SK-N-SH (cell line): ENCODE measurements around the gene MB21D2. TPM values are rescaled to one million over a fixed set of nuclear protein-coding genes. Genes with fewer than 3 reads are reported as not detected.

Source experiments
- CTCF ChIA-PET: fragments of 300-600, 350-600 bp; formaldehyde crosslinking; extraction: SDS; loops from one replicate; lab custom pipeline; 2021; lab: Yijun Ruan, JAX
- POLR2A ChIA-PET: fragments of 350-600 bp; sonication (Branson Sonifier 250); formaldehyde crosslinking; extraction: SDS; loops from one replicate; lab custom pipeline; 2020; ENCODE audit warnings: antibody characterized with exemption, inconsistent platforms; lab: Yijun Ruan, JAX
- DNase-seq: peaks from one replicate; pipeline ENCODE4 v3.0.0; 2012
- H2AFZ ChIP-seq: fragments of 200-600 bp; sonication (generic); 2 replicates; pipeline ENCODE4 v1.8.1; 2016; ENCODE audit warnings: antibody characterized with exemption, mild to moderate bottlenecking, low read depth
- H3F3A ChIP-seq: fragments of 200-600 bp; sonication (generic); replicated peaks from 2 replicates; pipeline ENCODE3; 2016; ENCODE audit warnings: antibody characterized with exemption, mild to moderate bottlenecking; ENCODE audit not compliant: insufficient read depth
- H3K27ac ChIP-seq, 2 experiments: fragments of 200-500 bp in 1 of 2; fragments of 200-600 bp in 1 of 2; sonication (Bioruptor generic) in 1 of 2; sonication (generic), shearing (Covaris generic) in 1 of 2; 2 replicates each; pipeline versions ENCODE4 v1.5.1 to v1.6.1; 2014 to 2016; ENCODE audit warnings: low read depth in 2 of 2, inconsistent platforms in 1 of 2, low read length in 1 of 2, mild to moderate bottlenecking in 1 of 2, mixed read lengths in 1 of 2
- H3K27me3 ChIP-seq: fragments of 200-600 bp; sonication (generic), shearing (Covaris generic); 2 replicates; pipeline ENCODE4 v1.6.1; 2016; ENCODE audit warnings: mixed run types; ENCODE audit not compliant: insufficient read depth
- H3K36me3 ChIP-seq, 2 experiments: fragments of 200-500 bp in 1 of 2; fragments of 200-600 bp in 1 of 2; sonication (Bioruptor generic) in 1 of 2; sonication (generic) in 1 of 2; replicated peaks in 1 of 2; 2 replicates each; pipeline versions ENCODE3 to v1.5.1; 2014 to 2016; ENCODE audit warnings: low read length in 1 of 2, mild to moderate bottlenecking in 1 of 2; ENCODE audit not compliant: insufficient read depth in 2 of 2, control insufficient read depth in 1 of 2
- H3K4me1 ChIP-seq, 2 experiments: fragments of 200-500 bp in 1 of 2; fragments of 200-600 bp in 1 of 2; sonication (Bioruptor generic) in 1 of 2; sonication (generic), shearing (Covaris generic) in 1 of 2; 2 replicates each; pipeline versions ENCODE4 v1.5.1 to v1.6.1; 2014 to 2016; ENCODE audit warnings: low read depth in 1 of 2, low read length in 1 of 2, mixed run types in 1 of 2; ENCODE audit not compliant: insufficient read depth in 2 of 2, control insufficient read depth in 1 of 2
- H3K4me2 ChIP-seq: fragments of 200-600 bp; sonication (generic), shearing (Covaris generic); 2 replicates; pipeline ENCODE4 v1.6.1; 2017; ENCODE audit warnings: mixed run types
- H3K4me3 ChIP-seq, 2 experiments: fragments of 200-500 bp in 1 of 2; fragments of 200-600 bp in 1 of 2; sonication (Bioruptor generic) in 1 of 2; sonication (generic), shearing (Covaris generic) in 1 of 2; 2 replicates each; pipeline versions ENCODE4 v1.5.1 to v1.8.1; 2014 to 2016; ENCODE audit warnings: low read depth in 2 of 2, inconsistent platforms in 1 of 2, low read length in 1 of 2, mild to moderate bottlenecking in 1 of 2, mixed read lengths in 1 of 2, moderate library complexity in 1 of 2
- H3K79me2 ChIP-seq: fragments of 200-600 bp; sonication (generic); 2 replicates; pipeline ENCODE4 v1.8.1; 2017; ENCODE audit warnings: mild to moderate bottlenecking; ENCODE audit not compliant: insufficient read depth
- H3K9ac ChIP-seq: fragments of 200-600 bp; sonication (generic); 2 replicates; pipeline ENCODE4 v1.6.1; 2017; ENCODE audit warnings: mixed run types
- H3K9me2 ChIP-seq: fragments of 200-600 bp; sonication (generic); 2 replicates; pipeline ENCODE4 v1.6.1; 2017; ENCODE audit warnings: mixed run types
- H3K9me3 ChIP-seq: fragments of 200-600 bp; sonication (generic); 2 replicates; pipeline ENCODE4 v1.6.1; 2017; ENCODE audit warnings: mixed run types, mild to moderate bottlenecking, moderate library complexity
- H4K20me1 ChIP-seq: fragments of 200-600 bp; sonication (generic); 2 replicates; pipeline ENCODE4 v1.6.1; 2017; ENCODE audit warnings: mild to moderate bottlenecking, mixed run types; ENCODE audit not compliant: insufficient read depth
- CTCF ChIP-seq: fragments of 200-600 bp; sonication (generic); IDR thresholded peaks from 2 replicates; pipeline ENCODE4 v1.6.1; 2017; ENCODE audit warnings: antibody characterized with exemption, mild to moderate bottlenecking, moderate library complexity
- EZH2phosphoT487 ChIP-seq: fragments of 200-600 bp; sonication (generic); IDR thresholded peaks from 2 replicates; pipeline ENCODE4 v1.6.1; 2017; ENCODE audit warnings: low read depth, mixed run types, mild to moderate bottlenecking, antibody characterized with exemption, moderate library complexity, borderline replicate concordance
- FOSL2 ChIP-seq: IDR thresholded peaks from 2 replicates; pipeline ENCODE4 v1.4.0; 2012; ENCODE audit warnings: low read depth, mild to moderate bottlenecking, moderate library complexity, borderline replicate concordance
- FOXJ3 ChIP-seq: sonication (generic); formaldehyde crosslinking; IDR thresholded peaks from 2 replicates; pipeline ENCODE4 v1.5.1; 2020; ENCODE audit warnings: mild to moderate bottlenecking, missing genetic modification reagents
- GATA2 ChIP-seq: sonication (generic); formaldehyde crosslinking; IDR thresholded peaks from 2 replicates; pipeline ENCODE4 v1.5.0; 2020; ENCODE audit warnings: mild to moderate bottlenecking, missing genetic modification reagents
- JUND ChIP-seq: IDR thresholded peaks from 2 replicates; pipeline ENCODE4 v1.4.0; 2012
- MEF2A ChIP-seq: IDR thresholded peaks from 2 replicates; pipeline ENCODE4 v1.4.0; 2012; ENCODE audit warnings: low read depth, borderline replicate concordance
- NFIC ChIP-seq: IDR thresholded peaks from 2 replicates; pipeline ENCODE4 v1.4.0; 2012; ENCODE audit warnings: borderline replicate concordance
- RAD21 ChIP-seq: IDR thresholded peaks from 2 replicates; pipeline ENCODE4 v1.6.1; 2012; ENCODE audit warnings: mild to moderate bottlenecking, low read length
- REST ChIP-seq: IDR thresholded peaks from 2 replicates; pipeline ENCODE4 v1.6.1; 2012; ENCODE audit warnings: mild to moderate bottlenecking, low read depth, low read length, moderate library complexity
- SMC3 ChIP-seq: IDR thresholded peaks from 2 replicates; pipeline ENCODE4 v1.6.1; 2012; ENCODE audit warnings: low read depth, low read length, improper control_type of control experiment
- TAF1 ChIP-seq: IDR thresholded peaks from 2 replicates; pipeline ENCODE4 v1.6.1; 2012; ENCODE audit warnings: low read depth, mild to moderate bottlenecking, low read length, moderate library complexity, borderline replicate concordance
- TEAD4 ChIP-seq: IDR thresholded peaks from 2 replicates; pipeline ENCODE4 v1.4.0; 2012; ENCODE audit warnings: mild to moderate bottlenecking, borderline replicate concordance; ENCODE audit not compliant: insufficient read depth
- USF1 ChIP-seq: IDR thresholded peaks from 2 replicates; pipeline ENCODE4 v1.4.0; 2012; ENCODE audit warnings: low read depth, borderline replicate concordance
- USF2 ChIP-seq: fragments of 150-350 bp; IDR thresholded peaks from 2 replicates; pipeline ENCODE4 v1.6.1; 2017; ENCODE audit warnings: antibody characterized with exemption, low read length, low read depth, borderline replicate concordance
- YY1 ChIP-seq: IDR thresholded peaks from 2 replicates; pipeline ENCODE4 v1.4.0; 2012; ENCODE audit warnings: low read depth, mild to moderate bottlenecking
- WGBS: methylation state at CpG from one replicate; pipeline ENCODE4 v1.1.6; 2017; ENCODE audit warnings: low lambda C conversion rate; 5-methylcytosine and 5-hydroxymethylcytosine counted together
- polyA plus RNA-seq, 3 experiments: library from polyadenylated mRNA; depleted of rRNA; stranded (reverse); fragments of >200 nt; gene quantifications; 2 replicates each; pipeline ENCODE4 v1.2.3, GENCODE V29; 2012

Gene MB21D2
- polyA plus RNA-seq, 1 of the 3 experiments (the other 2 are of a cell fraction): 12.7 TPM

DNA sequence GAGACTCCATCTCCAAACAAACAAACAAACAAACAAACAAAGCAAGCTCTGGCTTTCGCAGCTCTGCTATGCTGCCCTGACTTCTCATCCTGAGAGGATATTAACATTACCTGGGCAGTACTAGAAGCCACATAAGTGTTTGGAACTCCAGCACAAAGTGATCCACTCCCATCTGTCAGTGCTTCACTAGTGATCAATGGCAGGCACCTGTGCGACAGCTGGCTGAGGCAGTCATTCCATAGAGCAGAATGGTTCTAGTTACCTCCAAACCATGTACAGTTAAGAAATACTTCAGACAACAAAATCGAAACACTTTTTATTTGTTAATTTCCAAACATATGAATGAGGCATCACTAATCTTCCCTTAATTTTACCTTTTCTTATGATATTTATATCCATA, 2.8 kb upstream of the MB21D2 start:
- H3K27me3 ChIP-seq: no peaks in the 10 kb centered on the region
- H4K20me1 ChIP-seq: no peaks in the 10 kb centered on the region; the same call in 1 of the 2 replicates
- peaks cover 19% of the 10 kb centered on the region for H3K79me2 ChIP-seq
- no peaks in the 10 kb centered on the region for H3F3A ChIP-seq
- no peaks in the 10 kb centered on the region for H3K9me2 ChIP-seq
- H3K27ac ChIP-seq: no peak overlapping the region
- DNase-seq: no peak
- TF ChIP-seq TAF1: no peak
- TF ChIP-seq REST: no peak
- TF ChIP-seq USF2: no peak
- TF ChIP-seq FOSL2: no peak
- TF ChIP-seq EZH2phosphoT487: no peak
- no peak for TF ChIP-seq GATA2 (CRISPR knock-in tag)
- TF ChIP-seq TEAD4: no peak
- TF ChIP-seq NFIC: no peak
- no peak for TF ChIP-seq JUND
- no peak for TF ChIP-seq USF1
- no peak for TF ChIP-seq YY1
- no peak for TF ChIP-seq RAD21
- no peak for TF ChIP-seq FOXJ3 (CRISPR knock-in tag)
- TF ChIP-seq CTCF: no peak
- TF ChIP-seq MEF2A: no peak
- TF ChIP-seq SMC3: no peak
- TF ChIP-seq, all 33 proteins: peak for 0
- 93% methylated on average over 3 of the region's 3 CpGs for WGBS
- H3K36me3 ChIP-seq: no peaks in the 10 kb centered on the region
- no peak overlapping the region for H3K4me3 ChIP-seq
- no peak overlapping the region for H3K9ac ChIP-seq
- no peaks in the 10 kb centered on the region for H3K9me3 ChIP-seq
- ChIA-PET POLR2A (no interaction called here), CTCF (no interaction called here)
- no peak overlapping the region for H2AFZ ChIP-seq
- no peak overlapping the region for H3K4me2 ChIP-seq
- peaks cover 3 to 7% of the 10 kb centered on the region in 2 experiments; a peak in 3 of 4 replicates for H3K4me1 ChIP-seq
